Activated naive CD8-positive, alpha-beta T cell treated with anti-CD3 and anti-CD28 coated beads for 36 hours (primary cell): ENCODE results near the gene FLAD1. TPM values are rescaled to one million over a fixed set of nuclear protein-coding genes. Genes with fewer than 3 reads are reported as not detected.
"Not testable (repeated sequence)": the region's sequence is repeated elsewhere in the genome, so short reads cannot be mapped to it uniquely, and the experiment has no call there.

Experiments used
- DNase-seq: peaks from one replicate; pipeline ENCODE4 v3.0.0; 2021
- H3K27ac Mint-ChIP-seq: one replicate; pipeline ENCODE4 v1.8.0; 2022; ENCODE audit warnings: mild to moderate bottlenecking, moderate library complexity, mixed read lengths
- H3K27me3 Mint-ChIP-seq: one replicate; pipeline ENCODE4 v1.8.0; 2022; ENCODE audit warnings: mild to moderate bottlenecking, mixed read lengths
- H3K36me3 Mint-ChIP-seq: one replicate; pipeline ENCODE4 v1.8.0; 2021; ENCODE audit warnings: mild to moderate bottlenecking, mixed read lengths
- H3K4me1 Mint-ChIP-seq: one replicate; pipeline ENCODE4 v1.8.0; 2021; ENCODE audit warnings: mixed read lengths
- H3K4me3 Mint-ChIP-seq: one replicate; pipeline ENCODE4 v1.8.0; 2022; ENCODE audit warnings: mild to moderate bottlenecking, moderate library complexity, mixed read lengths
- H3K9me3 Mint-ChIP-seq: one replicate; pipeline ENCODE4 v1.8.0; 2022; ENCODE audit warnings: mixed read lengths
- total RNA-seq, 2 experiments: library from RNA; stranded (reverse); gene quantifications; one replicate each; pipeline ENCODE4 v1.2.3, GENCODE V29; 2021

Gene FLAD1
- total RNA-seq, 2 experiments from 2014 or later, result 54.2 to 56.1 TPM

GRCh38 chr1:154971341-154971998 lies 11.7 kb upstream of the FLAD1 start:
- Mint-ChIP-seq H3K27me3 (no peaks in the 10 kb centered on the region), H3K4me3 (peak overlapping the region; percentile 37), H3K27ac (no peak overlapping the region)

GRCh38 chr1:154972213-154972516 lies 11.0 kb upstream of the FLAD1 start:
- no peaks in the 10 kb centered on the region for H3K27me3 Mint-ChIP-seq
- DNase-seq, result no peak
- H3K36me3 Mint-ChIP-seq, result peaks cover 15% of the 10 kb centered on the region
- H3K4me1 Mint-ChIP-seq, result peaks cover 30% of the 10 kb centered on the region
- peak overlapping the region; percentile 39 for H3K27ac Mint-ChIP-seq
- no peaks in the 10 kb centered on the region for H3K9me3 Mint-ChIP-seq
- H3K4me3 Mint-ChIP-seq, result no peak overlapping the region

More at GRCh38 chr1:154971341-154971998, 11.7 kb upstream of the FLAD1 start:
- H3K36me3 Mint-ChIP-seq, result peaks cover 8% of the 10 kb centered on the region
- no peaks in the 10 kb centered on the region for H3K9me3 Mint-ChIP-seq
- peaks cover 30% of the 10 kb centered on the region for H3K4me1 Mint-ChIP-seq
- no peak for DNase-seq

- Mint-ChIP-seq H3K9me3 (no peaks in the 10 kb centered on the region), H3K27ac (peak overlapping the region; percentile 39), H3K4me1 (peaks cover 30% of the 10 kb centered on the region), H3K27me3 (no peaks in the 10 kb centered on the region), H3K4me3 (no peak overlapping the region), H3K36me3 (peaks cover 19% of the 10 kb centered on the region)
- DNase-seq, result no peak
Observed at GRCh38 chr1:154972517-154973343, 10.4 kb upstream of the FLAD1 start.

- Mint-ChIP-seq H3K27ac (no peak overlapping the region), H3K27me3 (no peaks in the 10 kb centered on the region), H3K4me3 (no peak overlapping the region), H3K4me1 (peaks cover 27% of the 10 kb centered on the region), H3K36me3 (peaks cover 23% of the 10 kb centered on the region), H3K9me3 (no peaks in the 10 kb centered on the region)
- DNase-seq, result peak; percentile 91
Observed at GRCh38 chr1:154973344-154974101, 9.6 kb upstream of the FLAD1 start.

GRCh38 chr1:154974102-154974807 lies 8.9 kb upstream of the FLAD1 start, which contains the start of gene CKS1B:
CKS1B (plus strand) TSS chr1:154974681; CDS start chr1:154974746, 65 bp downstream.
- no peak within 1 kb of the TSS for H3K27ac Mint-ChIP-seq
- H3K27me3 Mint-ChIP-seq, result no peaks in the 10 kb centered on the region
- H3K9me3 Mint-ChIP-seq, result no peaks in the 10 kb centered on the region
- peaks cover 26% of the 10 kb centered on the region for H3K36me3 Mint-ChIP-seq
- no peak within 1 kb of the TSS for H3K4me3 Mint-ChIP-seq
- DNase-seq, result peak; percentile 91
- H3K4me1 Mint-ChIP-seq, result peaks cover 24% of the 10 kb centered on the region

GRCh38 chr1:154974808-154975408 lies 8.2 kb upstream of the FLAD1 start:
- no peak overlapping the region for H3K4me3 Mint-ChIP-seq

GRCh38 chr1:154975409-154976059 lies 7.6 kb upstream of the FLAD1 start:
- peak; percentile 72 for DNase-seq
- peaks cover 21% of the 10 kb centered on the region for H3K4me1 Mint-ChIP-seq
- peaks cover 32% of the 10 kb centered on the region for H3K36me3 Mint-ChIP-seq
- no peaks in the 10 kb centered on the region for H3K27me3 Mint-ChIP-seq
- H3K27ac Mint-ChIP-seq, result no peak overlapping the region
- no peak overlapping the region for H3K4me3 Mint-ChIP-seq
- H3K9me3 Mint-ChIP-seq, result no peaks in the 10 kb centered on the region

More at GRCh38 chr1:154974808-154975408, 8.2 kb upstream of the FLAD1 start:
- peak; percentile 93 for DNase-seq
- Mint-ChIP-seq H3K36me3 (peaks cover 31% of the 10 kb centered on the region), H3K9me3 (no peaks in the 10 kb centered on the region), H3K27ac (no peak overlapping the region), H3K4me1 (peaks cover 21% of the 10 kb centered on the region), H3K27me3 (no peaks in the 10 kb centered on the region)

- not testable (repeated sequence) for DNase-seq, H3K4me3 Mint-ChIP-seq, H3K9me3 Mint-ChIP-seq, H3K4me1 Mint-ChIP-seq, H3K27me3 Mint-ChIP-seq, H3K27ac Mint-ChIP-seq
- H3K36me3 Mint-ChIP-seq, result peaks cover 32% of the 10 kb centered on the region
Observed at GRCh38 chr1:154977762-154978161, 5.4 kb upstream of the FLAD1 start.

GRCh38 chr1:154978360-154978759 lies 4.8 kb upstream of the FLAD1 start:
- Mint-ChIP-seq H3K36me3 (peaks cover 32% of the 10 kb centered on the region), H3K27ac (no peak overlapping the region)

GRCh38 chr1:154982341-154982740 lies 803 bp upstream of the FLAD1 start:
- Mint-ChIP-seq H3K36me3 (peaks cover 29% of the 10 kb centered on the region), H3K4me3 (no peak overlapping the region), H3K4me1 (peaks cover 9% of the 10 kb centered on the region), H3K27me3 (no peaks in the 10 kb centered on the region), H3K27ac (no peak overlapping the region), H3K9me3 (no peaks in the 10 kb centered on the region)
- no peak for DNase-seq

More at GRCh38 chr1:154978360-154978759, 4.8 kb upstream of the FLAD1 start:
- H3K4me3 Mint-ChIP-seq, result no peak overlapping the region
- peaks cover 3% of the 10 kb centered on the region for H3K4me1 Mint-ChIP-seq
- no peaks in the 10 kb centered on the region for H3K27me3 Mint-ChIP-seq
- no peaks in the 10 kb centered on the region for H3K9me3 Mint-ChIP-seq
- DNase-seq, result no peak

GRCh38 chr1:154983776-154984466 lies 777 bp downstream of the FLAD1 start:
- no peaks in the 10 kb centered on the region for H3K27me3 Mint-ChIP-seq
- no peak overlapping the region for H3K4me3 Mint-ChIP-seq
- no peak for DNase-seq
- peaks cover 29% of the 10 kb centered on the region for H3K36me3 Mint-ChIP-seq
- H3K9me3 Mint-ChIP-seq, result no peaks in the 10 kb centered on the region
- peaks cover 17% of the 10 kb centered on the region for H3K4me1 Mint-ChIP-seq
- no peak overlapping the region for H3K27ac Mint-ChIP-seq

GRCh38 chr1:154986736-154987135 lies 3.6 kb downstream of the FLAD1 start:
- not testable (repeated sequence) for H3K27me3 Mint-ChIP-seq, H3K4me3 Mint-ChIP-seq, H3K27ac Mint-ChIP-seq, H3K9me3 Mint-ChIP-seq, DNase-seq
- Mint-ChIP-seq H3K4me1 (peaks cover 21% of the 10 kb centered on the region), H3K36me3 (peaks cover 22% of the 10 kb centered on the region)

GRCh38 chr1:154987326-154987725 lies 4.2 kb downstream of the FLAD1 start:
- peaks cover 19% of the 10 kb centered on the region for H3K4me1 Mint-ChIP-seq
- DNase-seq, result no peak
- no peaks in the 10 kb centered on the region for H3K27me3 Mint-ChIP-seq
- H3K27ac Mint-ChIP-seq, result no peak overlapping the region
- H3K36me3 Mint-ChIP-seq, result peaks cover 22% of the 10 kb centered on the region
- no peaks in the 10 kb centered on the region for H3K9me3 Mint-ChIP-seq
- H3K4me3 Mint-ChIP-seq, result no peak overlapping the region
